C4-2B (cell line): ENCODE results near the gene HBS1L.

Source experiments
- CTCF ChIP-seq: fragments of 450-650 bp; conservative IDR thresholded peaks from 2 replicates; pipeline ENCODE4 v1.5.1; 2017; ENCODE audit warnings: mild to moderate bottlenecking
- ZFX ChIP-seq: fragments of 450-650 bp; IDR thresholded peaks from 2 replicates; pipeline ENCODE4 v1.6.1; 2017

GRCh38 chr6:134962421-134962820 lies 92.2 kb downstream of the HBS1L start:
- no peak for TF ChIP-seq CTCF
- no peak for TF ChIP-seq ZFX
